Right lobe of liver (tissue), 6 donors: ENCODE measurements around the gene PPP1R14C. TPM values are rescaled to one million over a fixed set of nuclear protein-coding genes. Genes with fewer than 3 reads are reported as not detected.

Source experiments
- ATAC-seq, 4 donors: fragments of 200-7000 bp; cut with Tn5 transposase; one replicate each; pipeline ENCODE4 v1.9.1; 2020; ENCODE audit warnings: mild to moderate bottlenecking in 4 of 4, moderate library complexity in 4 of 4
- DNase-seq, 3 donors: peaks; one replicate each; pipeline ENCODE4 v3.0.0-alpha.2; 2020
- H3K27ac ChIP-seq, 3 donors: fragments of 200-600 bp; one replicate each; pipeline ENCODE4 v1.8.0; 2022
- H3K27me3 ChIP-seq, 2 donors: fragments of 200-600 bp; one replicate each; pipeline ENCODE4 v1.8.0; 2022
- H3K36me3 ChIP-seq, 4 donors: fragments of 200-600 bp; sonication (generic) in 1 of 4; one replicate each; pipeline versions ENCODE4 v1.5.1 to v1.8.0; 2017 to 2022; ENCODE audit warnings: control low read depth in 1 of 4
- H3K4me1 ChIP-seq, 4 donors: fragments of 200-600 bp; sonication (generic) in 1 of 4; one replicate each; pipeline versions ENCODE4 v1.5.1 to v1.8.0; 2017 to 2022; ENCODE audit warnings: control low read depth in 1 of 4
- H3K4me3 ChIP-seq, 3 donors: fragments of 200-600 bp; one replicate each; pipeline ENCODE4 v1.8.0; 2022
- H3K9me3 ChIP-seq, 4 donors: fragments of 200-600 bp; sonication (generic) in 1 of 4; one replicate each; pipeline versions ENCODE4 v1.5.1 to v1.8.0; 2017 to 2022; ENCODE audit warnings: control low read depth in 1 of 4
- POLR2A ChIP-seq: fragments of 450-650 bp; IDR thresholded peaks from one replicate; pipeline ENCODE4 v1.6.1; 2017; ENCODE audit warnings: antibody characterized with exemption, mild to moderate bottlenecking
- WGBS: methylation state at CpG from one replicate; pipeline ENCODE4 v1.1.6; 2018; ENCODE audit warnings: low coverage, low lambda C conversion rate; ENCODE audit not compliant: insufficient coverage; ENCODE audit errors: missing lambda C conversion rate; 5-methylcytosine and 5-hydroxymethylcytosine counted together
- intact Hi-C, 2 donors: fragments of 100-400 bp; cut with DNase I; formaldehyde crosslinking; loops; one replicate each; pipeline versions ENCODE4 v1.11.2 to v1.14.1; 2022
- total RNA-seq, 6 experiments: library from RNA; depleted of rRNA in 2 of 6; stranded (reverse); fragments of >200 nt in 2 of 6; fragmentation: NEBNext Ultra II Directional in 3 of 6; extraction: Animal tissue kit (Norgen Biotek cat#: 25700) in 3 of 6; gene quantifications; one replicate each; pipeline versions ENCODE4 v1.1.0 to v1.2.4, GENCODE V29; 2016 to 2023
- TF ChIP-seq, protein P1 (sequence below), 4 donors: fragments of 200-600 bp in 3 of 4; fragments of 450-650 bp in 1 of 4; IDR thresholded peaks; one replicate each; pipeline versions ENCODE4 v1.5.1 to v1.8.0; 2016 to 2022; ENCODE audit warnings: antibody characterized with exemption in 4 of 4, mild to moderate bottlenecking in 2 of 4
- donor health status: DM: no; HTN: yes; CAD: no.
- donor health status: DM: no; HTN: no; CAD: no.
- donor health status: DM: no; HTN: no; CAD: no.
- donor health status: DM: no; HTN: yes; CAD: no.
- donor health status: DM: no; HTN: yes; CAD: no.

The PPP1R14C gene
- total RNA-seq, 6 experiments from 2014 or later = not detected

- H3K4me3 ChIP-seq = no peak overlapping the region
- ATAC-seq = no peak
- DNase-seq = no peak
- no peaks in the 10 kb centered on the region for H3K9me3 ChIP-seq
- 74% methylated on average over 7 of the region's 13 CpGs for WGBS
- intact Hi-C loops = no loop called here
- no peak overlapping the region for H3K27ac ChIP-seq
- no peaks in the 10 kb centered on the region for H3K4me1 ChIP-seq
- H3K36me3 ChIP-seq = no peaks in the 10 kb centered on the region
- no peak for TF ChIP-seq POLR2A
- H3K27me3 ChIP-seq = no peaks in the 10 kb centered on the region
Measured at GRCh38 chr6:150230832-150231524, 88.1 kb downstream of the PPP1R14C start.

DNA sequence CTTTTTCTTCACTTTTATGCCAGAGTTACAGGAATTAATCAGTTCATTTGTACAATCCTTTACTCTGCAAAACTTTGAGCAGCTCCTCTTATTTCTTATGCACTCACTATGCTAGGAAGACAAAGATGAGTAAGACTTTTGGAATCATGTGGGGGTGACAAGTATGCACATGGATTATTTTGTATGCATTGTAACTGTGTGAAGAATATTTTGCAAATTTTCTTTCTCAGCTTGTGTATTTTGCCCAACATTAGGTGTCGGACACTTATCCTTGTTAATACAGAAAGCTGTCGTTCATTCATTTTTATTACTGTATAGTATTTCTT, 88.6 kb downstream of the PPP1R14C start:
- no peak overlapping the region for H3K4me3 ChIP-seq
- TF ChIP-seq POLR2A = no peak
- TF ChIP-seq, protein P1, sequence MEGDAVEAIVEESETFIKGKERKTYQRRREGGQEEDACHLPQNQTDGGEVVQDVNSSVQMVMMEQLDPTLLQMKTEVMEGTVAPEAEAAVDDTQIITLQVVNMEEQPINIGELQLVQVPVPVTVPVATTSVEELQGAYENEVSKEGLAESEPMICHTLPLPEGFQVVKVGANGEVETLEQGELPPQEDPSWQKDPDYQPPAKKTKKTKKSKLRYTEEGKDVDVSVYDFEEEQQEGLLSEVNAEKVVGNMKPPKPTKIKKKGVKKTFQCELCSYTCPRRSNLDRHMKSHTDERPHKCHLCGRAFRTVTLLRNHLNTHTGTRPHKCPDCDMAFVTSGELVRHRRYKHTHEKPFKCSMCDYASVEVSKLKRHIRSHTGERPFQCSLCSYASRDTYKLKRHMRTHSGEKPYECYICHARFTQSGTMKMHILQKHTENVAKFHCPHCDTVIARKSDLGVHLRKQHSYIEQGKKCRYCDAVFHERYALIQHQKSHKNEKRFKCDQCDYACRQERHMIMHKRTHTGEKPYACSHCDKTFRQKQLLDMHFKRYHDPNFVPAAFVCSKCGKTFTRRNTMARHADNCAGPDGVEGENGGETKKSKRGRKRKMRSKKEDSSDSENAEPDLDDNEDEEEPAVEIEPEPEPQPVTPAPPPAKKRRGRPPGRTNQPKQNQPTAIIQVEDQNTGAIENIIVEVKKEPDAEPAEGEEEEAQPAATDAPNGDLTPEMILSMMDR (IDR thresholded peaks at IDR 0.05) = no peak
- no peaks in the 10 kb centered on the region for H3K36me3 ChIP-seq
- H3K27me3 ChIP-seq = no peaks in the 10 kb centered on the region
- no peak overlapping the region for H3K27ac ChIP-seq
- H3K4me1 ChIP-seq = no peaks in the 10 kb centered on the region
- intact Hi-C loops = no loop called here
- ATAC-seq (no peak), DNase-seq (no peak)
- WGBS = 83% methylated on average over 2 of the region's 2 CpGs
- H3K9me3 ChIP-seq = no peaks in the 10 kb centered on the region

- Histone ChIP-seq H3K36me3 (no peaks in the 10 kb centered on the region), H3K27me3 (no peaks in the 10 kb centered on the region), H3K9me3 (no peaks in the 10 kb centered on the region), H3K4me1 (no peaks in the 10 kb centered on the region), H3K27ac (no peak overlapping the region), H3K4me3 (no peak overlapping the region)
- DNase-seq (no peak), ATAC-seq (no peak)
- TF ChIP-seq POLR2A = no peak
- TF ChIP-seq, protein P1 (IDR thresholded peaks at IDR 0.05) = no peak
- intact Hi-C loops = no loop called here
- WGBS = 77% methylated on average over 5 of the region's 5 CpGs
Measured at GRCh38 chr6:150233843-150234269, 91.0 kb downstream of the PPP1R14C start.

- intact Hi-C loops = no loop called here
- TF ChIP-seq, protein P1 (IDR thresholded peaks at IDR 0.05) = no peak
- no peak for TF ChIP-seq POLR2A
- DNase-seq (no peak), ATAC-seq (no peak)
- Histone ChIP-seq H3K27ac (no peak overlapping the region), H3K9me3 (no peaks in the 10 kb centered on the region), H3K27me3 (no peaks in the 10 kb centered on the region), H3K4me1 (no peaks in the 10 kb centered on the region), H3K36me3 (no peaks in the 10 kb centered on the region), H3K4me3 (no peak overlapping the region)
- WGBS = 64% methylated on average over 5 of the region's 5 CpGs
Measured at GRCh38 chr6:150235218-150235617, 92.4 kb downstream of the PPP1R14C start.

GRCh38 chr6:150236114-150236513, 93.3 kb downstream of the PPP1R14C start:
- 73% methylated on average over 5 of the region's 8 CpGs for WGBS
- Histone ChIP-seq H3K27me3 (no peaks in the 10 kb centered on the region), H3K9me3 (no peaks in the 10 kb centered on the region), H3K27ac (no peak overlapping the region), H3K4me1 (no peaks in the 10 kb centered on the region), H3K36me3 (no peaks in the 10 kb centered on the region), H3K4me3 (no peak overlapping the region)
- ATAC-seq (no peak), DNase-seq (no peak)
- intact Hi-C loops = no loop called here
- TF ChIP-seq, protein P1 (IDR thresholded peaks at IDR 0.05) = no peak
- no peak for TF ChIP-seq POLR2A
